HepG2 (cell line): ENCODE data around the gene HACL1. TPM values are rescaled to one million over a fixed set of nuclear protein-coding genes. Genes with fewer than 3 reads are reported as not detected.

ENCODE experiments used
- ATAC-seq: fragments of 200-7000 bp; cut with Tn5 transposase; 3 replicates; pipeline ENCODE4 v1.9.1; 2020; ENCODE audit warnings: mild to moderate bottlenecking, moderate library complexity
- BruUV-seq: library from RNA; stranded (reverse); fragments of 400-500 nt; replicated peaks from 2 replicates; lab custom pipeline; 2021; lab: Mats Ljungman, UMichigan
- CTCF ChIA-PET: fragments of 300-600 bp; formaldehyde crosslinking; extraction: SDS; loops from one replicate; lab custom pipeline; 2021; ENCODE audit warnings: low total read pairs, inconsistent platforms, low intra/inter-chr PET ratio; lab: Yijun Ruan, JAX
- POLR2A ChIA-PET: fragments of 350-600 bp; sonication (Branson Sonifier 250); formaldehyde crosslinking; loops from one replicate; lab custom pipeline; 2020; ENCODE audit warnings: antibody characterized with exemption, inconsistent platforms; lab: Yijun Ruan, JAX
- DNase-seq: peaks from one replicate; pipeline ENCODE4 v3.0.0-alpha.2; 2015; ENCODE audit warnings: low spot score
- FAIRE-seq: peaks from 3 replicates; lab custom pipeline; 2011; peaks lifted over from hg19 to GRCh38; lab: Jason Lieb, UNC
- H2AFZ ChIP-seq: one replicate; pipeline ENCODE4 v1.6.1; 2011; ENCODE audit warnings: low read length, inconsistent platforms
- H3K27ac ChIP-seq: fragments of 300-600 bp; 3 replicates; pipeline ENCODE4 v1.8.0; 2011; ENCODE audit warnings: mixed run types, mild to moderate bottlenecking, mixed read lengths, low read length, inconsistent platforms; ENCODE audit not compliant: insufficient read depth; ENCODE audit errors: extremely low read length
- H3K27me3 ChIP-seq, 2 experiments: fragments of 200-600 bp in 1 of 2; 2 replicates in 1 of 2; 3 replicates in 1 of 2; pipeline versions ENCODE4 v1.6.0 to v1.8.0; 2011; ENCODE audit warnings: low read length in 2 of 2, mild to moderate bottlenecking in 2 of 2, moderate library complexity in 2 of 2, inconsistent platforms in 1 of 2; ENCODE audit not compliant: insufficient read depth in 2 of 2, control insufficient read depth in 1 of 2
- H3K36me3 ChIP-seq, 2 experiments: fragments of 200-600 bp in 1 of 2; replicated peaks in 1 of 2; 2 replicates in 1 of 2; 3 replicates in 1 of 2; pipeline versions ENCODE4 v1.5.1 to v1.8.0; 2011; ENCODE audit warnings: low read length in 2 of 2, inconsistent platforms in 1 of 2; ENCODE audit not compliant: insufficient read depth in 2 of 2, control insufficient read depth in 1 of 2
- H3K4me1 ChIP-seq: 2 replicates; pipeline ENCODE4 v1.5.1; 2012; ENCODE audit warnings: low read length, inconsistent platforms; ENCODE audit not compliant: insufficient read depth
- H3K4me2 ChIP-seq: 2 replicates; pipeline ENCODE4 v1.6.0; 2011; ENCODE audit warnings: low read depth, low read length, inconsistent platforms
- H3K4me3 ChIP-seq, 3 experiments: fragments of 200-600 bp in 1 of 3; sonication (generic), shearing (Covaris generic) in 1 of 3; replicated peaks in 1 of 3; 2 replicates each; pipeline ENCODE4 v1.5.1; 2011 to 2016; ENCODE audit warnings: low read length in 3 of 3, inconsistent platforms in 2 of 3, low read depth in 2 of 3, mild to moderate bottlenecking in 2 of 3, control low read depth in 1 of 3, mixed read lengths in 1 of 3; ENCODE audit not compliant: insufficient read depth in 1 of 3
- H3K79me2 ChIP-seq: one replicate; pipeline ENCODE4 v1.6.1; 2011; ENCODE audit warnings: low read length, inconsistent platforms; ENCODE audit not compliant: insufficient read depth
- H3K9ac ChIP-seq: 2 replicates; pipeline ENCODE4 v1.6.0; 2011; ENCODE audit warnings: mild to moderate bottlenecking, low read depth, low read length, inconsistent platforms; ENCODE audit not compliant: insufficient read depth
- H3K9me3 ChIP-seq: 2 replicates; pipeline ENCODE4 v1.5.1; 2012; ENCODE audit warnings: mild to moderate bottlenecking, low read length
- H4K20me1 ChIP-seq: 2 replicates; pipeline ENCODE4 v1.6.0; 2011; ENCODE audit warnings: inconsistent platforms, mild to moderate bottlenecking, low read length, moderate library complexity; ENCODE audit not compliant: insufficient read depth
- FOSL1 ChIP-seq: sonication (generic); formaldehyde crosslinking; IDR thresholded peaks from 2 replicates; pipeline ENCODE4 v1.9.0; 2021; ENCODE audit warnings: missing genetic modification reagents, borderline replicate concordance
- HDAC6 ChIP-seq: fragments of 200-600 bp; sonication (generic); IDR thresholded peaks from 2 replicates; pipeline ENCODE4 v1.7.0; 2017; ENCODE audit warnings: mild to moderate bottlenecking, antibody characterized with exemption, low read length, low read depth
- KLF9 ChIP-seq: IDR thresholded peaks from 2 replicates; pipeline ENCODE4 v1.6.1; 2016; ENCODE audit warnings: low read depth
- YY1 ChIP-seq: IDR thresholded peaks from 2 replicates; pipeline ENCODE4 v1.6.1; 2011; ENCODE audit warnings: low read length, low read depth, moderate library complexity, mild to moderate bottlenecking; ENCODE audit not compliant: insufficient read depth, insufficient replicate concordance
- ZIK1 ChIP-seq: sonication (generic); formaldehyde crosslinking; IDR thresholded peaks from 2 replicates; pipeline ENCODE4 v1.5.0; 2020; ENCODE audit warnings: mild to moderate bottlenecking, low read depth, missing genetic modification reagents, borderline replicate concordance
- ZNF207 ChIP-seq: fragments of 450-650 bp; IDR thresholded peaks from 2 replicates; pipeline ENCODE4 v1.6.1; 2016; ENCODE audit warnings: antibody characterized with exemption, borderline replicate concordance
- ZNF563 ChIP-seq: sonication (generic); formaldehyde crosslinking; IDR thresholded peaks from 2 replicates; pipeline ENCODE4 v1.8.0; 2022; ENCODE audit warnings: mild to moderate bottlenecking, moderate library complexity, missing genetic modification reagents
- ZNF564 ChIP-seq: sonication (generic); formaldehyde crosslinking; IDR thresholded peaks from 2 replicates; pipeline ENCODE4 v1.8.1; 2023; ENCODE audit warnings: mild to moderate bottlenecking, missing genetic modification reagents
- ZNF703 ChIP-seq: sonication (generic); formaldehyde crosslinking; IDR thresholded peaks from 2 replicates; pipeline ENCODE4 v1.5.1; 2020; ENCODE audit warnings: missing genetic modification reagents, mild to moderate bottlenecking, moderate library complexity, borderline replicate concordance
- ZNF713 ChIP-seq: sonication (generic); formaldehyde crosslinking; IDR thresholded peaks from 2 replicates; pipeline ENCODE4 v1.4.0; 2020; ENCODE audit warnings: mild to moderate bottlenecking, missing genetic modification reagents
- ZNF747 ChIP-seq: sonication (generic); formaldehyde crosslinking; IDR thresholded peaks from 2 replicates; pipeline ENCODE4 v1.8.1; 2023; ENCODE audit warnings: missing genetic modification reagents, mild to moderate bottlenecking, borderline replicate concordance
- WGBS: methylation state at CpG from one replicate; pipeline ENCODE4 v1.1.6; 2017; ENCODE audit warnings: low lambda C conversion rate; 5-methylcytosine and 5-hydroxymethylcytosine counted together
- in situ Hi-C: cut with HindIII; loops from 2 replicates; pipeline ENCODE4 v1.10.0; 2017; ENCODE audit warnings: low pct_unique_long_range_greater_than_20kb; ENCODE audit not compliant: extremely low pct_ligation_motif_present
- intact Hi-C: fragments of 100-400 bp; cut with micrococcal nuclease; formaldehyde crosslinking; loops from one replicate; pipeline ENCODE4 v1.10.0; 2022; ENCODE audit not compliant: unreplicated experiment
- polyA plus RNA-seq, 8 experiments: library from polyadenylated mRNA; depleted of rRNA in 3 of 8; stranded (reverse) in 7 of 8; unstranded in 1 of 8; fragments of >200 nt; fragmentation: Illumina TruSeq in 4 of 8; extraction: Trizol in 4 of 8; gene quantifications; 2 replicates each; pipeline versions ENCODE4 v1.2.1 to v1.2.3, GENCODE V29; 2011 to 2016; ENCODE audit warnings: low read depth in 4 of 8, missing spikeins in 1 of 8, mixed read lengths in 1 of 8; ENCODE audit not compliant: insufficient read depth in 1 of 8
- total RNA-seq, 5 experiments: library from RNA; depleted of rRNA; stranded (reverse); fragments of >200 nt; fragmentation: Illumina TruSeq; extraction: Trizol; gene quantifications; 2 replicates each; pipeline ENCODE4 v1.2.3, GENCODE V29; 2016; ENCODE audit warnings: low read depth in 1 of 5
- TF ChIP-seq, protein P1 (sequence below), 2 experiments: sonication (generic) in 1 of 2; formaldehyde crosslinking in 1 of 2; IDR thresholded peaks; 2 replicates each; pipeline versions ENCODE4 v1.6.1 to v1.9.0; 2014 to 2022; ENCODE audit warnings: antibody characterized with exemption in 1 of 2, borderline replicate concordance in 1 of 2, inconsistent platforms in 1 of 2, low read depth in 1 of 2, missing genetic modification reagents in 1 of 2
- TF ChIP-seq, protein P2 (sequence below): sonication (generic); formaldehyde crosslinking; IDR thresholded peaks from 2 replicates; pipeline ENCODE4 v1.4.0; 2020; ENCODE audit warnings: missing genetic modification reagents
- TF ChIP-seq, protein P3 (sequence below): sonication (generic); formaldehyde crosslinking; IDR thresholded peaks from 2 replicates; pipeline ENCODE4 v1.4.0; 2020; ENCODE audit warnings: missing genetic modification reagents
- TF ChIP-seq, protein P4 (sequence below): IDR thresholded peaks from 2 replicates; pipeline ENCODE4 v1.6.1; 2018; ENCODE audit warnings: missing genetic modification reagents, mild to moderate bottlenecking, missing compliant biosample characterization

HACL1 gene
- total and polyA plus RNA-seq, 2 of the 13 experiments (the other 11 are each of a cell fraction or from before 2014, with no cell fraction given), result 22.1 to 25.7 TPM

DNA sequence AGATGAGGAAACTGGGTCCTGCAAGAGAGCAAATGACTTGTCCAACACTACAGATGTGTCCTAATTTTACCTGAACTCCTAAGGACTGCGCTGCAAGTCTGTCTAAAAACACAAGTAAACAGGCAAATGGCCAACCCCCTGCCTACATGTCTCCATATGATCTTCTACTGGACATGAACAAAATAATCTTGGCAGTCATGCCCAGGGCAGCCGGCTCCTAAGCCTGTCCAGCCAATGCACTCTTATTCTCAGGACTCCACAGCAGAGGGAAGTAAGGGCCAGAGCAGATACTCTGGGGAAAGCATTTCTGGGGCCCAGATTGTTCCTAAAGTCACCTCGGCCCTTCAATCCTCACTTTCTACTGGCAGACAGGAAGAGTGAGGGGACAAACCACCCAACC lies 90.2 kb downstream of the HACL1 start:
- H3K27ac ChIP-seq, result no peak overlapping the region
- BruUV-seq, result no TSS peak
- H3K9me3 ChIP-seq, result no peaks in the 10 kb centered on the region
- intact Hi-C loops, result no loop called here
- peaks cover 0 to 10% of the 10 kb centered on the region in 2 experiments; a peak in 1 of 5 replicates for H3K27me3 ChIP-seq
- no peaks in the 10 kb centered on the region for H3K4me1 ChIP-seq
- no peaks in the 10 kb centered on the region for H3K36me3 ChIP-seq
- H3K79me2 ChIP-seq, result no peaks in the 10 kb centered on the region
- DNase-seq, result no peak
- in situ Hi-C loops, result no loop called here
- H2AFZ ChIP-seq, result no peak overlapping the region
- ChIA-PET POLR2A (no interaction called here), CTCF (no interaction called here)
- H4K20me1 ChIP-seq, result no peaks in the 10 kb centered on the region
- no peak overlapping the region for H3K4me3 ChIP-seq
- no peak for FAIRE-seq
- ATAC-seq, result no peak
- WGBS, result 57% methylated on average over 2 of the region's 3 CpGs
- no peak overlapping the region for H3K9ac ChIP-seq
- no peak overlapping the region for H3K4me2 ChIP-seq
- TF ChIP-seq FOSL1 (CRISPR knock-in tag) (no peak), ZNF564 (CRISPR knock-in tag) (no peak), ZNF747 (no peak), KLF9 (CRISPR knock-in tag) (no peak), ZNF207 (no peak), ZNF703 (CRISPR knock-in tag) (no peak), ZIK1 (no peak), ZNF713 (CRISPR knock-in tag) (no peak), YY1 (no peak), HDAC6 (no peak), ZNF563 (CRISPR knock-in tag) (no peak)
- TF ChIP-seq, protein P1, sequence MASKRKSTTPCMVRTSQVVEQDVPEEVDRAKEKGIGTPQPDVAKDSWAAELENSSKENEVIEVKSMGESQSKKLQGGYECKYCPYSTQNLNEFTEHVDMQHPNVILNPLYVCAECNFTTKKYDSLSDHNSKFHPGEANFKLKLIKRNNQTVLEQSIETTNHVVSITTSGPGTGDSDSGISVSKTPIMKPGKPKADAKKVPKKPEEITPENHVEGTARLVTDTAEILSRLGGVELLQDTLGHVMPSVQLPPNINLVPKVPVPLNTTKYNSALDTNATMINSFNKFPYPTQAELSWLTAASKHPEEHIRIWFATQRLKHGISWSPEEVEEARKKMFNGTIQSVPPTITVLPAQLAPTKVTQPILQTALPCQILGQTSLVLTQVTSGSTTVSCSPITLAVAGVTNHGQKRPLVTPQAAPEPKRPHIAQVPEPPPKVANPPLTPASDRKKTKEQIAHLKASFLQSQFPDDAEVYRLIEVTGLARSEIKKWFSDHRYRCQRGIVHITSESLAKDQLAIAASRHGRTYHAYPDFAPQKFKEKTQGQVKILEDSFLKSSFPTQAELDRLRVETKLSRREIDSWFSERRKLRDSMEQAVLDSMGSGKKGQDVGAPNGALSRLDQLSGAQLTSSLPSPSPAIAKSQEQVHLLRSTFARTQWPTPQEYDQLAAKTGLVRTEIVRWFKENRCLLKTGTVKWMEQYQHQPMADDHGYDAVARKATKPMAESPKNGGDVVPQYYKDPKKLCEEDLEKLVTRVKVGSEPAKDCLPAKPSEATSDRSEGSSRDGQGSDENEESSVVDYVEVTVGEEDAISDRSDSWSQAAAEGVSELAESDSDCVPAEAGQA (IDR thresholded peaks at IDR 0.05; ENCODE audit: low read depth), result no peak
- TF ChIP-seq, protein P1 (CRISPR knock-in tag; IDR thresholded peaks at IDR 0.05; ENCODE audit: borderline replicate concordance), result no peak
- TF ChIP-seq, protein P2, sequence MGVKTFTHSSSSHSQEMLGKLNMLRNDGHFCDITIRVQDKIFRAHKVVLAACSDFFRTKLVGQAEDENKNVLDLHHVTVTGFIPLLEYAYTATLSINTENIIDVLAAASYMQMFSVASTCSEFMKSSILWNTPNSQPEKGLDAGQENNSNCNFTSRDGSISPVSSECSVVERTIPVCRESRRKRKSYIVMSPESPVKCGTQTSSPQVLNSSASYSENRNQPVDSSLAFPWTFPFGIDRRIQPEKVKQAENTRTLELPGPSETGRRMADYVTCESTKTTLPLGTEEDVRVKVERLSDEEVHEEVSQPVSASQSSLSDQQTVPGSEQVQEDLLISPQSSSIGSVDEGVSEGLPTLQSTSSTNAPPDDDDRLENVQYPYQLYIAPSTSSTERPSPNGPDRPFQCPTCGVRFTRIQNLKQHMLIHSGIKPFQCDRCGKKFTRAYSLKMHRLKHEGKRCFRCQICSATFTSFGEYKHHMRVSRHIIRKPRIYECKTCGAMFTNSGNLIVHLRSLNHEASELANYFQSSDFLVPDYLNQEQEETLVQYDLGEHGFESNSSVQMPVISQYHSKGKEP (CRISPR knock-in tag), result no peak
- TF ChIP-seq, protein P3, sequence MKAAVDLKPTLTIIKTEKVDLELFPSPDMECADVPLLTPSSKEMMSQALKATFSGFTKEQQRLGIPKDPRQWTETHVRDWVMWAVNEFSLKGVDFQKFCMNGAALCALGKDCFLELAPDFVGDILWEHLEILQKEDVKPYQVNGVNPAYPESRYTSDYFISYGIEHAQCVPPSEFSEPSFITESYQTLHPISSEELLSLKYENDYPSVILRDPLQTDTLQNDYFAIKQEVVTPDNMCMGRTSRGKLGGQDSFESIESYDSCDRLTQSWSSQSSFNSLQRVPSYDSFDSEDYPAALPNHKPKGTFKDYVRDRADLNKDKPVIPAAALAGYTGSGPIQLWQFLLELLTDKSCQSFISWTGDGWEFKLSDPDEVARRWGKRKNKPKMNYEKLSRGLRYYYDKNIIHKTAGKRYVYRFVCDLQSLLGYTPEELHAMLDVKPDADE (CRISPR knock-in tag), result no peak
- TF ChIP-seq, protein P4, sequence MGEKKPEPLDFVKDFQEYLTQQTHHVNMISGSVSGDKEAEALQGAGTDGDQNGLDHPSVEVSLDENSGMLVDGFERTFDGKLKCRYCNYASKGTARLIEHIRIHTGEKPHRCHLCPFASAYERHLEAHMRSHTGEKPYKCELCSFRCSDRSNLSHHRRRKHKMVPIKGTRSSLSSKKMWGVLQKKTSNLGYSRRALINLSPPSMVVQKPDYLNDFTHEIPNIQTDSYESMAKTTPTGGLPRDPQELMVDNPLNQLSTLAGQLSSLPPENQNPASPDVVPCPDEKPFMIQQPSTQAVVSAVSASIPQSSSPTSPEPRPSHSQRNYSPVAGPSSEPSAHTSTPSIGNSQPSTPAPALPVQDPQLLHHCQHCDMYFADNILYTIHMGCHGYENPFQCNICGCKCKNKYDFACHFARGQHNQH, result no peak
